Ishikawa (cell line): ENCODE results near the gene MUC2.

Source experiments
- CEBPB ChIP-seq: IDR thresholded peaks from 2 replicates; pipeline ENCODE4 v1.6.1; 2012
- CREB1 ChIP-seq: IDR thresholded peaks from 2 replicates; pipeline ENCODE4 v1.6.1; 2012; ENCODE audit warnings: low read depth
- EP300 ChIP-seq: IDR thresholded peaks from 2 replicates; pipeline ENCODE4 v1.6.1; 2012; ENCODE audit warnings: borderline replicate concordance
- MAX ChIP-seq: IDR thresholded peaks from 2 replicates; pipeline ENCODE4 v1.6.1; 2012
- NFIC ChIP-seq: IDR thresholded peaks from 2 replicates; pipeline ENCODE4 v1.6.1; 2012
- RAD21 ChIP-seq: IDR thresholded peaks from 2 replicates; pipeline ENCODE4 v1.6.1; 2012; ENCODE audit warnings: low read depth
- REST ChIP-seq: IDR thresholded peaks from 2 replicates; pipeline ENCODE4 v1.6.1; 2012; ENCODE audit warnings: low read depth, mild to moderate bottlenecking
- TAF1 ChIP-seq: IDR thresholded peaks from 2 replicates; pipeline ENCODE4 v1.6.1; 2012; ENCODE audit warnings: low read depth, mild to moderate bottlenecking
- YY1 ChIP-seq: IDR thresholded peaks from 2 replicates; pipeline ENCODE4 v1.6.1; 2012; ENCODE audit warnings: low read depth
- ZBTB7A ChIP-seq: IDR thresholded peaks from 2 replicates; pipeline ENCODE4 v1.6.1; 2012; ENCODE audit warnings: low read depth
- TF ChIP-seq, protein P1 (sequence below): IDR thresholded peaks from 2 replicates; pipeline ENCODE4 v1.6.1; 2012

GRCh38 chr11:1027483-1028290 lies 47.0 kb upstream of the MUC2 start:
- no peak for TF ChIP-seq CREB1
- no peak for TF ChIP-seq MAX
- TF ChIP-seq, protein P1, sequence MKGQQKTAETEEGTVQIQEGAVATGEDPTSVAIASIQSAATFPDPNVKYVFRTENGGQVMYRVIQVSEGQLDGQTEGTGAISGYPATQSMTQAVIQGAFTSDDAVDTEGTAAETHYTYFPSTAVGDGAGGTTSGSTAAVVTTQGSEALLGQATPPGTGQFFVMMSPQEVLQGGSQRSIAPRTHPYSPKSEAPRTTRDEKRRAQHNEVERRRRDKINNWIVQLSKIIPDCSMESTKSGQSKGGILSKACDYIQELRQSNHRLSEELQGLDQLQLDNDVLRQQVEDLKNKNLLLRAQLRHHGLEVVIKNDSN, result no peak
- TF ChIP-seq TAF1, result no peak
- TF ChIP-seq RAD21, result no peak
- no peak for TF ChIP-seq CEBPB
- TF ChIP-seq EP300, result no peak
- no peak for TF ChIP-seq REST
- TF ChIP-seq ZBTB7A, result no peak
- TF ChIP-seq NFIC, result no peak
- no peak for TF ChIP-seq YY1
